K562 (cell line): Measurements from ENCODE around the gene ERCC1. TPM values are rescaled to one million over a fixed set of nuclear protein-coding genes. Genes with fewer than 3 reads are reported as not detected.
A peak's percentile ranks its signal among the peaks of the same experiment; 100 is the strongest.

Experiments
- ADNP ChIP-seq: fragments of 200-800 bp; sonication (Bioruptor generic); IDR thresholded peaks from 2 replicates; pipeline ENCODE4 v1.6.1; 2016; ENCODE audit warnings: missing genetic modification characterization, missing compliant biosample characterization
- E2F1 ChIP-seq: sonication (generic); formaldehyde crosslinking; IDR thresholded peaks from 2 replicates; pipeline ENCODE4 v1.8.1; 2023; ENCODE audit warnings: mild to moderate bottlenecking, missing genetic modification reagents, moderate library complexity
- E2F4 ChIP-seq: sonication (generic); formaldehyde crosslinking; IDR thresholded peaks from 2 replicates; pipeline ENCODE4 v1.8.0; 2022; ENCODE audit warnings: mild to moderate bottlenecking, low read depth, missing genetic modification reagents
- HDAC8 ChIP-seq: fragments of 450-650 bp; IDR thresholded peaks from 2 replicates; pipeline ENCODE4 v1.6.1; 2016; ENCODE audit warnings: mild to moderate bottlenecking, missing genetic modification characterization, moderate library complexity, missing compliant biosample characterization
- NBN ChIP-seq: fragments of 450-650 bp; IDR thresholded peaks from 2 replicates; pipeline ENCODE4 v1.6.1; 2016; ENCODE audit warnings: low read depth, mild to moderate bottlenecking
- NFXL1 ChIP-seq: fragments of 450-650 bp; formaldehyde crosslinking; IDR thresholded peaks from 2 replicates; pipeline ENCODE4 v1.4.0; 2021; ENCODE audit warnings: mild to moderate bottlenecking
- NR2C1 ChIP-seq, 2 experiments: fragments of 450-650 bp; IDR thresholded peaks; 2 replicates each; pipeline ENCODE4 v1.6.1; 2017; ENCODE audit warnings: mild to moderate bottlenecking in 2 of 2, antibody characterized with exemption in 1 of 2, inconsistent platforms in 1 of 2, missing compliant biosample characterization in 1 of 2, missing genetic modification characterization in 1 of 2
- PTTG1 ChIP-seq: fragments of 450-650 bp; IDR thresholded peaks from 2 replicates; pipeline ENCODE4 v1.6.1; 2016; ENCODE audit warnings: low read depth, mild to moderate bottlenecking, missing genetic modification characterization, missing compliant biosample characterization
- RBM25 ChIP-seq: fragments of 200-400 bp; formaldehyde crosslinking; IDR thresholded peaks from 2 replicates; pipeline ENCODE4 v1.6.1; 2018; ENCODE audit warnings: low read length, low read depth, moderate library complexity; ENCODE audit not compliant: severe bottlenecking
- RBM34 ChIP-seq: fragments of 200-400 bp; formaldehyde crosslinking; IDR thresholded peaks from 2 replicates; pipeline ENCODE4 v1.6.1; 2018; ENCODE audit warnings: low read length, borderline replicate concordance; ENCODE audit not compliant: insufficient read depth
- RFX1 ChIP-seq: fragments of 450-650 bp; IDR thresholded peaks from 2 replicates; pipeline ENCODE4 v1.6.1; 2016; ENCODE audit warnings: mild to moderate bottlenecking, moderate library complexity
- SMARCA5 ChIP-seq: fragments of 450-650 bp; IDR thresholded peaks from 2 replicates; pipeline ENCODE4 v1.6.1; 2016
- TEAD1 ChIP-seq, 2 experiments: fragments of 450-650 bp in 1 of 2; sonication (generic) in 1 of 2; formaldehyde crosslinking; IDR thresholded peaks; 2 replicates each; pipeline versions ENCODE4 v1.4.0 to v1.8.0; 2020 to 2022; ENCODE audit warnings: mild to moderate bottlenecking in 2 of 2, missing genetic modification reagents in 1 of 2
- polyA plus RNA-seq, 8 experiments: library from polyadenylated mRNA; depleted of rRNA in 4 of 8; stranded (reverse) in 5 of 8; unstranded in 3 of 8; fragments of >200 nt; fragmentation: Nextera tagmentation in 2 of 8; fragmentation: Illumina TruSeq in 1 of 8; extraction: Ambion mirVana in 2 of 8; extraction: Trizol in 1 of 8; gene quantifications; 2 replicates each; pipeline versions ENCODE4 v1.2.1 to v1.2.3, GENCODE V29; 2011 to 2014; ENCODE audit warnings: inconsistent platforms in 1 of 8, missing spikeins in 1 of 8
- total RNA-seq, 7 experiments: library from RNA; depleted of rRNA in 6 of 7; stranded (reverse); fragments of >200 nt in 6 of 7; fragmentation: Illumina TruSeq in 2 of 7; extraction: Trizol in 2 of 7; gene quantifications; 2 replicates each; pipeline versions ENCODE4 v1.2.1 to v1.2.3, GENCODE V29; 2011 to 2021; ENCODE audit warnings: low replicate concordance in 1 of 7
- TF ChIP-seq, protein P1 (sequence below): fragments of 250-450 bp; sonication (Bioruptor Pico); IDR thresholded peaks from 2 replicates; pipeline ENCODE4 v1.5.0; 2021; ENCODE audit warnings: mild to moderate bottlenecking, moderate library complexity
- TF ChIP-seq, protein P2 (sequence below): IDR thresholded peaks from 2 replicates; pipeline ENCODE4 v1.6.1; 2011; ENCODE audit warnings: borderline replicate concordance, low read depth, mild to moderate bottlenecking, moderate library complexity, low read length; ENCODE audit not compliant: insufficient read depth, poor library complexity, severe bottlenecking
- TF ChIP-seq, protein P3 (sequence below): fragments of 450-650 bp; IDR thresholded peaks from 2 replicates; pipeline ENCODE4 v1.6.1; 2017; ENCODE audit warnings: antibody characterized with exemption

The ERCC1 gene
- total and polyA plus RNA-seq, 9 of the 15 experiments (the other 6 are each of a cell fraction or from before 2014, with no cell fraction given), result 9.3 to 92.6 (median 60.0) TPM

GRCh38 chr19:45457776-45458175 is 34.1 kb upstream of the ERCC1 start (continued):
- TF ChIP-seq PTTG1, result no peak
- no peak for TF ChIP-seq NBN
- peak; percentile 80 for TF ChIP-seq RBM25
- TF ChIP-seq NFXL1, result no peak
- no peak for TF ChIP-seq RFX1
- TF ChIP-seq, protein P1, sequence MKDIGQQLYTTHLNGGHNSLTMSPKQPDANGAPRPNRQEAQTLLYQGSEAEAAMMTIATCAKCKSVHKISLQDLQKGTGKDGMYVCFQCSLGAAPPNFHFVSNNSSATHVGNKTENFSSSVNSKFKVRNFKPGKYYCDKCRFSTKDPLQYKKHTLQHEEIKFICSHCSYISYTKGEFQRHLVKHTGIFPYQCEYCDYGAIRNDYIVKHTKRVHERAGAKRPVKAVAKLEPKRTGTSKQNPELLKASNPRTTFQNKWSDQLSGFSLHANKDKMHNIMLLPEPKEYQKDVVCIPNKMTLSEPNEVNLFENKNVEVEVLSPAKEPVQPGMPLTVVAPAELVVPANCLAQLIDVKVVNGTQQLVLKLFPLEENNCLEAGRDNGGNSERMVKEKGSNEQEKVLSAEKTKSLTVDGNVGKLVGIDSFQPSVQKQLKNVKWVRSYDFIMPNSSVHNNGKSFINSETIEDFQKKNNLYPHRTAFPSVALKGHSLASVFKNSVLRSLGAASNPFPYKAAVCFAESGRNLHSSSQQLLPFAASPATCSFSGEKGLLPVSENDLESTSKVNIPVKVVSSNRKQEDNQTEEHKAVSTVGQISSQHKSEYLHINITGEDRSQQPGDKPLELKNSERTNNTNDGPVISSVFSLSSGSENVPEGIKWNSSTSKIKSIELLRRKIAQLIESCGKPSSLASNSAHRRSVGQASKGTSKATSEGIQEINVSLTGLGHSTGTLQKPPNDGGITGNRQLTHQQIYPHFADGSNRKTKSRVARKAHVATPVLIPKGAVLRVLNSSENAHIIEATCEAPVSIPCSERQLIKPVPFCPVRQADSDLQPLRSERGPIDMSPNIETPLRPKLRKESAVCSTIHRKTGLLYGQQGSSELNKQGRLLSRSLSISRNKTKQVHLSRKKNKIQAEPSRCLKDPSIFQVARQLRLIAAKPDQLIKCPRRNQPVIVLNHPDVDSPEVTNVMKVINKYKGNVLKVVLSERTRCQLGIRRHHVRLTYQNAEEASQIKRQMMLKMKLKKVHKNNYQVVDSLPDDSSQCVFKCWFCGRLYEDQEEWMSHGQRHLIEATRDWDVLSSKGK, result no peak
- TF ChIP-seq E2F1, result no peak
- TF ChIP-seq TEAD1 (CRISPR knock-in tag; IDR thresholded peaks at IDR 0.05), result no peak
- TF ChIP-seq HDAC8 (tag), result no peak
- TF ChIP-seq, protein P2, sequence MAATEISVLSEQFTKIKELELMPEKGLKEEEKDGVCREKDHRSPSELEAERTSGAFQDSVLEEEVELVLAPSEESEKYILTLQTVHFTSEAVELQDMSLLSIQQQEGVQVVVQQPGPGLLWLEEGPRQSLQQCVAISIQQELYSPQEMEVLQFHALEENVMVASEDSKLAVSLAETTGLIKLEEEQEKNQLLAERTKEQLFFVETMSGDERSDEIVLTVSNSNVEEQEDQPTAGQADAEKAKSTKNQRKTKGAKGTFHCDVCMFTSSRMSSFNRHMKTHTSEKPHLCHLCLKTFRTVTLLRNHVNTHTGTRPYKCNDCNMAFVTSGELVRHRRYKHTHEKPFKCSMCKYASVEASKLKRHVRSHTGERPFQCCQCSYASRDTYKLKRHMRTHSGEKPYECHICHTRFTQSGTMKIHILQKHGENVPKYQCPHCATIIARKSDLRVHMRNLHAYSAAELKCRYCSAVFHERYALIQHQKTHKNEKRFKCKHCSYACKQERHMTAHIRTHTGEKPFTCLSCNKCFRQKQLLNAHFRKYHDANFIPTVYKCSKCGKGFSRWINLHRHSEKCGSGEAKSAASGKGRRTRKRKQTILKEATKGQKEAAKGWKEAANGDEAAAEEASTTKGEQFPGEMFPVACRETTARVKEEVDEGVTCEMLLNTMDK, result no peak
- TF ChIP-seq NR2C1 (IDR thresholded peaks at IDR 0.05), result no peak
- TF ChIP-seq NR2C1 (tag; IDR thresholded peaks at IDR 0.05), result no peak
- TF ChIP-seq E2F4 (CRISPR knock-in tag), result no peak
- no peak for TF ChIP-seq RBM34
- TF ChIP-seq, protein P3, sequence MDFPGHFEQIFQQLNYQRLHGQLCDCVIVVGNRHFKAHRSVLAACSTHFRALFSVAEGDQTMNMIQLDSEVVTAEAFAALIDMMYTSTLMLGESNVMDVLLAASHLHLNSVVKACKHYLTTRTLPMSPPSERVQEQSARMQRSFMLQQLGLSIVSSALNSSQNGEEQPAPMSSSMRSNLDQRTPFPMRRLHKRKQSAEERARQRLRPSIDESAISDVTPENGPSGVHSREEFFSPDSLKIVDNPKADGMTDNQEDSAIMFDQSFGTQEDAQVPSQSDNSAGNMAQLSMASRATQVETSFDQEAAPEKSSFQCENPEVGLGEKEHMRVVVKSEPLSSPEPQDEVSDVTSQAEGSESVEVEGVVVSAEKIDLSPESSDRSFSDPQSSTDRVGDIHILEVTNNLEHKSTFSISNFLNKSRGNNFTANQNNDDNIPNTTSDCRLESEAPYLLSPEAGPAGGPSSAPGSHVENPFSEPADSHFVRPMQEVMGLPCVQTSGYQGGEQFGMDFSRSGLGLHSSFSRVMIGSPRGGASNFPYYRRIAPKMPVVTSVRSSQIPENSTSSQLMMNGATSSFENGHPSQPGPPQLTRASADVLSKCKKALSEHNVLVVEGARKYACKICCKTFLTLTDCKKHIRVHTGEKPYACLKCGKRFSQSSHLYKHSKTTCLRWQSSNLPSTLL, result no peak
- 0 out of 2 replicates have a peak, but pooled peaks have one; percentile 40 for TF ChIP-seq ADNP (tag)
- TF ChIP-seq SMARCA5, result peak; percentile 82; the same call in 1 of the 2 replicates
